Fibroblast of pulmonary artery (primary cell): ENCODE data around the gene LAG3.

ENCODE experiments used
- DNase-seq: peaks from one replicate; pipeline ENCODE4 v3.0.0-alpha.2; 2010; ENCODE audit warnings: low read depth
- H3K4me3 ChIP-seq: replicated peaks from 2 replicates; pipeline ENCODE4 v1.5.1; 2011; ENCODE audit warnings: low read depth, mild to moderate bottlenecking, control low read depth, low read length, moderate library complexity
- CTCF ChIP-seq: IDR thresholded peaks from 2 replicates; pipeline ENCODE4 v1.5.1; 2011; ENCODE audit warnings: mild to moderate bottlenecking, control low read depth, low read length, inconsistent platforms; ENCODE audit errors: missing control alignments

LAG3 gene

GRCh38 chr12:6782850-6783566 is 10.7 kb downstream of the LAG3 start:
- DNase-seq, result no peak
- no peak for TF ChIP-seq CTCF
- no peak overlapping the region for H3K4me3 ChIP-seq

- no peak for TF ChIP-seq CTCF
- no peak for DNase-seq
- H3K4me3 ChIP-seq, result no peak overlapping the region
Observed at GRCh38 chr12:6783828-6784227, 11.5 kb downstream of the LAG3 start.

GRCh38 chr12:6784296-6784695 is 12.0 kb downstream of the LAG3 start:
- H3K4me3 ChIP-seq, result no peak overlapping the region
- DNase-seq, result no peak
- no peak for TF ChIP-seq CTCF

- no peak for TF ChIP-seq CTCF
- H3K4me3 ChIP-seq, result no peak overlapping the region
- no peak for DNase-seq
Observed at GRCh38 chr12:6784761-6785160, 12.4 kb downstream of the LAG3 start.

- DNase-seq, result no peak
- no peak for TF ChIP-seq CTCF
- no peak overlapping the region for H3K4me3 ChIP-seq
Observed at GRCh38 chr12:6786416-6787094, 14.2 kb downstream of the LAG3 start.

GRCh38 chr12:6787309-6787708 is 15.0 kb downstream of the LAG3 start:
- DNase-seq, result no peak
- H3K4me3 ChIP-seq, result no peak overlapping the region
- no peak for TF ChIP-seq CTCF
